ENCODE data around the gene SLC35D3. TPM values are rescaled to one million over a fixed set of nuclear protein-coding genes. Genes with fewer than 3 reads are reported as not detected.
"Not testable (repeated sequence)": the region's sequence is repeated elsewhere in the genome, so short reads cannot be mapped to it uniquely, and the experiment has no call there.

Gene SLC35D3, protein sequence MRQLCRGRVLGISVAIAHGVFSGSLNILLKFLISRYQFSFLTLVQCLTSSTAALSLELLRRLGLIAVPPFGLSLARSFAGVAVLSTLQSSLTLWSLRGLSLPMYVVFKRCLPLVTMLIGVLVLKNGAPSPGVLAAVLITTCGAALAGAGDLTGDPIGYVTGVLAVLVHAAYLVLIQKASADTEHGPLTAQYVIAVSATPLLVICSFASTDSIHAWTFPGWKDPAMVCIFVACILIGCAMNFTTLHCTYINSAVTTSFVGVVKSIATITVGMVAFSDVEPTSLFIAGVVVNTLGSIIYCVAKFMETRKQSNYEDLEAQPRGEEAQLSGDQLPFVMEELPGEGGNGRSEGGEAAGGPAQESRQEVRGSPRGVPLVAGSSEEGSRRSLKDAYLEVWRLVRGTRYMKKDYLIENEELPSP
- total RNA-seq: not detected in 2 replicates

GRCh38 chr6:136921936-136922684, at the start of gene SLC35D3:
TSS of gene SLC35D3 (plus strand) at chr6:136922301. CDS start at chr6:136922429, 128 bp downstream.
- no peak for DNase-seq (ENCODE audit: low read depth)

GRCh38 chr6:136873748-136874147, 48.4 kb upstream of the SLC35D3 start:
- DNase-seq (ENCODE audit: low read depth): peak; percentile 3

DNA sequence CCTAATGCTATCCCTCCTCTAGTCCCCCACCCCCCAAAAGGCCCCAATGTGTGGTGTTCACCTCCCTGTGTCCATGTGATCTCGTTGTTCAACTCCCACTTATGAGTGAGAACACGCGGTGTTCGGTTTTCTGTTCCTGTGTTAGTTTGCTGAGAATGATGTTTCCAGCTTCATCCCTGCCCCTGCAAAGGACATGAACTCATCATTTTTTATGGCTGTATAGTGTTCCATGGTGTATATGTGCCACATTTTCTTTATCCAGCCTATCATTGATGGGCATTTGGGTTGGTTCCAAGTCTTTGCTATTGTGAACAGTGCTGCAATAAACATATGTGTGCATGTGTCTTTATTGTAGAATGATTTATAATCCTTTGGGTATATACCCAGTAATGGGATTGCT, 45.6 kb upstream of the SLC35D3 start:
- not testable (repeated sequence) for DNase-seq (ENCODE audit: low read depth)

GRCh38 chr6:136880748-136881460, 41.2 kb upstream of the SLC35D3 start:
- no peak for DNase-seq (ENCODE audit: low read depth)

GRCh38 chr6:136886091-136886490, 36.0 kb upstream of the SLC35D3 start:
- peak; percentile 18 for DNase-seq (ENCODE audit: low read depth)

DNA sequence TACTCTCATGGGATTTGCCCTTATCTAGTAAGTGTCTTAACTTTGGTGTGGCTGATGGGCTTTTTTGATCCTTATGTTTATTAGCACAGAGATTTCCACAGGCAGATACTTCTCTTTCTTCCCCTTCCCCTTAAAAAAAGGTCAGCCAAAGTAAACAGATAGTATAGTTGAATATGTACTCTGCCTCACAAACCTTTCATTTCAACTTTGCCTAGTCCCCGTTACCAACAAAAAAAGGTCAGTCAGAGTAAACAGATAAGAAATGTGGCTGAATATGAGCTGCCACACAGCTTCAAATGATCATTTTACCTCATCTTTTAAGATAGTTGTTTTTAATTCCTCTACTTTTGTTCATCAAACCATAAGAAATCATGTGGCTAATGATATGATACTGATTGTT, 34.1 kb upstream of the SLC35D3 start:
- no peak for DNase-seq (ENCODE audit: low read depth)

DNA sequence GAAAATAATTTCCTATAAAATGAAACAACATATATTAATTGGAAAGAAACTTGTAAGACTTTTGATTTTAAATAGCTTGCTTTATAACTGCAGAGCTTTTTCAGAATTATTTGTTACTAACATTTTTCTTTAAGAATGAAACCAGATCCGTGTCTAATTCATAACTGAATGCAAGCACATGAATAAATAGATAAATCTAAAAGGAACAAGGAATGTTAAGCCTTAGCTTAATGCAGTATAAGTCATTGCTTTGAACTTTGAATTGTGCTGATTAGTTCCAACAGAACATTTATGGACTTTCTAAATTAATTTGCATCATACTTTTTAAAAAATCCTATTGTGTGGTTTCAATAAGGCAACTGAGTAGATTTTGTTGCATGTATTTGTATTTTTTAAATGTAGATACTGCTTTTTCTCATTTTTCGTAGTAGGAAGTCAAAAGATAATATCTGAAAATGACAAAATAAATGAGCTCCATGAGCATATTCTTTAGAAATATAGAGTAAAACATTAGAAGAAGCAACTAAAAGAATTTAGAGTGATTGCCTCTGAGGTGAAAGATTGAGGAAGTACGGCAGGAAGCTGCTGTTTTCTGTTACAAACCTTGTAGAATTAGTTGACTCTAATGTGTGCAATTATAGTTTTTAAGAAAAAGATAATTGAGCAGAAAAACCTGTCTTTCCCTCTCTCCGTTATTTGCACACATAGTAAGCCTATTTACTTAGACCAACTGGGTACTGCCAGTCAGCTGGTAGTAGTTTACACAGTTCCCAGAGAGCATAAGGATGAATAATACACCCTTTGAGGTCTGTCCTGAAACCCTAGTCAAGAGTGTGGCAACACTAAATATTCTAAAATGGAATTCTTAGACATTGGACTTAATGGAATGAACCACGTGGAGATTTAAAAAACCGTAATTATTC, 32.6 kb upstream of the SLC35D3 start:
- DNase-seq (ENCODE audit: low read depth): no peak

DNA sequence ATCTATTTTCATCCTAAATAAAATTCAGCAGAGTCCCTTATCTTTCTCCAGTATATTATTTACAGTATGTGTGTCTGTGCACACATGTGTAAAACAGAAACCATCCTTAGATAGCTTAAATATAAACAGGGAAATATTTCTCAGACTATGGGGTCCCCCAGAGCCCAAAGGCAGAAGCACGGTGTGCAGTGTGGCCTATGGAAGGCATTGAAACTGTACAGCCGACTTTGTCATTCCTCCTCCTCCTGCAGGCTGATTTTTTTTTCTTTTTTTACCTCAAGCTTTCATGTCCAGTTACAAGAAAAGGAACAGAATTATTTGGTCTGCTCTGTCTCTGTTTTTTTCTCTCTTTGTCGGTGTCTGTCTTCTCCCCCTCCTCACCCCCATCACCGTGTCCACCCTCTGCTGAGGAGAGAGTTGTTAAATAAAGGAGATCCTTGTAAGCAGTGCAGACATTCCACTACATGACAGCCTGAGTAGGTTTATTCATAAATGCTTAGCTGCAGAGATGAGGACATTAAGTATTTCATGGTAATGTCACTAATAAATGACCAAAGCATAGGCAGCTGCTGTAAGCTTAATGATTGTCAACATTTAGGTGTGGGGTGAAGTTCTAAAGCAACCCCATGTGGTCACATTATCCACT, 31.8 kb upstream of the SLC35D3 start:
- peak; percentile 1 for DNase-seq (ENCODE audit: low read depth)

GRCh38 chr6:136890986-136891385, 31.1 kb upstream of the SLC35D3 start:
- DNase-seq (ENCODE audit: low read depth): no peak

GRCh38 chr6:136893187-136893586, 28.9 kb upstream of the SLC35D3 start:
- DNase-seq (ENCODE audit: low read depth): no peak

DNA sequence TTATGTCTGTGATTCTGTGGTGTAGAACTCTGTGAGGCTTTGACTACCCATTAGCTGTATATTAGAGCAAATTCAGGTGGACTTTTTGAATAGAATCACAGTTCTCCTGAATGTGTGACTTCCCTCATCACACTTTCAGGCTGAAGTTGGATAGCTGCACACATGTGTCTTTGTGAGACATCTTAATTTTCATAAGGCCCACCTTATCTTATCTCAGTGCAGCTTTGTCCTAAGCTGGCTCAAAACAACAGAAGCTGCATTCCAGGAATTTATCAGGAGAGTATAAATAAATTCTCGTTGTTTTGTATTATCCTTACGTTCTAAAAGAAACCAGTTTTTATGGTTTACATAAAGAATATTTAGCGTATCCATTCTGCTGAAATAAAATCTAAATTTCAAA, 26.2 kb upstream of the SLC35D3 start:
- no peak for DNase-seq (ENCODE audit: low read depth)

GRCh38 chr6:136897071-136897470, 25.0 kb upstream of the SLC35D3 start:
- DNase-seq (ENCODE audit: low read depth): no peak

DNA sequence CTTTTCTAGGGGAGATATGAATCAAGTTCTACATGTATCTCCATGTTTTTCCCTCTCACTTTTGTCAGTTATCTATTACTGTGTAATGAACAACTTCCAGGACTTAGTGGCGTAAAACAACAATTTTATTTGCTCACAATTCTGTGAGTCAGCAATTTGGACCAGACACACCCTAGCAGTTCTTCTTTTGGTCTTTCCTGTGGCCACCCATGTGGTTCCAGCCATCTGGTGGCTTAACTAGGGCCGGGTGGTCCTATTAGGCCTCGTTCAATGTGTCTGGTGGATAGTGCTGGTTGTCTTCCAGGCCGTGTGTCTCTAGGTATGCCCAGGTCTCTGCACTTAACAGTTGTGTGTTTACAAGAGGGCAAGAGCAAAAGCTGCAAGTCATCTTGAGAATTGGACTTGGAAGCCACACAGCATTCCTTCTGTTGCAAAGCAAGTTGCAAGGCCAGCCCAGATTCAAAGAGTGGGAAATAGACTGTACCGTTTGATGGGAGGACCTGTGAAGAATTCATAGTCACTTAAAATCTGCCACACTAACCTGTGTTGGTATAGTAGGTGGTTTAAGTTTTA, 20.8 kb upstream of the SLC35D3 start:
- DNase-seq (ENCODE audit: low read depth): no peak

GRCh38 chr6:136904477-136904876, 17.6 kb upstream of the SLC35D3 start:
- not testable (repeated sequence) for DNase-seq (ENCODE audit: low read depth)

- DNase-seq (ENCODE audit: low read depth): no peak
Measured at GRCh38 chr6:136914947-136915346, 7.2 kb upstream of the SLC35D3 start.

- no peak for DNase-seq (ENCODE audit: low read depth)
Measured at GRCh38 chr6:136918706-136919105, 3.4 kb upstream of the SLC35D3 start.

DNA sequence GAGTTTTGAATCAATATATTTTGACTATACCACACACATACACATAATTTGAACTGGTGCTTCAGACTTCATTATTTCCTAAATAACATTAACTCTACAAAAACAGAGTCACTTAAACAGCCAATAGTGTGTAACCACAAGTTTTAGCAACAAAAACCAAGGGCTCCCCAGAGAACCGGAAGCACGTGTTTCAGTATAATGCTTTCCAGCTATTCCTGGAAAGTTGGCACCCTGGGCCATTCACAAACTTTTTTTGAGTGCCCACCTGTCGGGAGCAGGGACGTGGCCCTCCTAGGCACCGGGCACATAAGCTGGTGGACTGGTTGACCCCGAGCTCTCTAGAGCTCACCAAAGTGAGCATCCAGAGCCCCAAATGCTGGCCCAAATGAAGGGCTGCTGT, 1.9 kb upstream of the SLC35D3 start:
- no peak for DNase-seq (ENCODE audit: low read depth)

- DNase-seq (ENCODE audit: low read depth): peak; percentile 2
Measured at GRCh38 chr6:136920671-136921380, 1.3 kb upstream of the SLC35D3 start.

GRCh38 chr6:136921381-136921935, 643 bp upstream of the SLC35D3 start:
- DNase-seq (ENCODE audit: low read depth): no peak

- DNase-seq (ENCODE audit: low read depth): no peak
Measured at GRCh38 chr6:136922685-136923006, 545 bp downstream of the SLC35D3 start.

All from renal cortical epithelial cell (primary cell).